SU-DHL-6 (cell line): ENCODE measurements around the gene ADAMTS19.

Source experiments
- H2AFZ ChIP-seq: fragments of 200-600 bp; sonication (generic); 2 replicates; pipeline ENCODE4 v1.6.1; 2014; ENCODE audit warnings: low read depth, mild to moderate bottlenecking, moderate library complexity, mixed read lengths, antibody characterized with exemption, low read length; ENCODE audit not compliant: severe bottlenecking
- H3F3A ChIP-seq: fragments of 200-600 bp; shearing (Covaris generic); 2 replicates; pipeline ENCODE4 v1.6.0; 2016; ENCODE audit warnings: antibody characterized with exemption, mild to moderate bottlenecking; ENCODE audit not compliant: insufficient read depth
- H3K27ac ChIP-seq: fragments of 200-600 bp; sonication (generic); 2 replicates; pipeline ENCODE4 v1.5.1; 2016; ENCODE audit warnings: low read depth, mild to moderate bottlenecking, low read length, moderate library complexity, mixed read lengths
- H3K27me3 ChIP-seq: fragments of 200-600 bp; sonication (generic), shearing (Covaris generic); 2 replicates; pipeline ENCODE4 v1.6.0; 2014; ENCODE audit warnings: mild to moderate bottlenecking, low read length
- H3K36me3 ChIP-seq: fragments of 200-600 bp; sonication (generic); 2 replicates; pipeline ENCODE4 v1.6.1; 2014; ENCODE audit warnings: mild to moderate bottlenecking, low read length, mixed read lengths
- H3K4me2 ChIP-seq: fragments of 300-600, 200-600 bp; shearing (Covaris generic), sonication (generic); 2 replicates; pipeline ENCODE4 v1.6.0; 2014; ENCODE audit warnings: low read length, low read depth, mild to moderate bottlenecking; ENCODE audit not compliant: poor library complexity, severe bottlenecking
- H3K4me3 ChIP-seq: fragments of 200-600 bp; sonication (generic); 2 replicates; pipeline ENCODE4 v1.5.1; 2014; ENCODE audit warnings: antibody characterized with exemption, low read length, mild to moderate bottlenecking, mixed read lengths; ENCODE audit not compliant: insufficient read depth, poor library complexity, severe bottlenecking
- H3K79me2 ChIP-seq: fragments of 200-600 bp; sonication (generic); 2 replicates; pipeline ENCODE4 v1.6.1; 2014; ENCODE audit warnings: mild to moderate bottlenecking, low read length, moderate library complexity; ENCODE audit not compliant: insufficient read depth
- H3K9ac ChIP-seq: fragments of 200-600 bp; sonication (generic); 2 replicates; pipeline ENCODE4 v1.7.0; 2014; ENCODE audit warnings: mild to moderate bottlenecking, low read length
- H3K9me2 ChIP-seq: fragments of 200-600 bp; sonication (generic); replicated peaks from 2 replicates; pipeline ENCODE4 v1.6.1; 2014; ENCODE audit warnings: low read length; ENCODE audit not compliant: insufficient read depth
- H3K9me3 ChIP-seq: fragments of 200-600 bp; sonication (generic); 2 replicates; pipeline ENCODE4 v1.6.1; 2014; ENCODE audit warnings: low read length, mixed read lengths; ENCODE audit not compliant: insufficient read depth
- H4K20me1 ChIP-seq: fragments of 200-600 bp; sonication (generic); 2 replicates; pipeline ENCODE4 v1.6.1; 2014; ENCODE audit warnings: low read depth, mild to moderate bottlenecking, antibody characterized with exemption, low read length, moderate library complexity, mixed read lengths
- CTCF ChIP-seq: fragments of 200-600 bp; sonication (generic); IDR thresholded peaks from one replicate; pipeline ENCODE4 v1.5.1; 2017; ENCODE audit warnings: antibody characterized with exemption, mild to moderate bottlenecking, low read length, moderate library complexity; ENCODE audit not compliant: insufficient read depth, poor library complexity, severe bottlenecking
- EZH2phosphoT487 ChIP-seq: fragments of 200-600 bp; sonication (generic), shearing (Covaris generic); conservative IDR thresholded peaks from 2 replicates; pipeline ENCODE4 v1.6.1; 2018; ENCODE audit warnings: mild to moderate bottlenecking, antibody characterized with exemption, low read length, moderate library complexity, mixed read lengths

Gene ADAMTS19

GRCh38 chr5:129413570-129413969, 46.5 kb upstream of the ADAMTS19 start:
- no peaks in the 10 kb centered on the region for H3K79me2 ChIP-seq

DNA sequence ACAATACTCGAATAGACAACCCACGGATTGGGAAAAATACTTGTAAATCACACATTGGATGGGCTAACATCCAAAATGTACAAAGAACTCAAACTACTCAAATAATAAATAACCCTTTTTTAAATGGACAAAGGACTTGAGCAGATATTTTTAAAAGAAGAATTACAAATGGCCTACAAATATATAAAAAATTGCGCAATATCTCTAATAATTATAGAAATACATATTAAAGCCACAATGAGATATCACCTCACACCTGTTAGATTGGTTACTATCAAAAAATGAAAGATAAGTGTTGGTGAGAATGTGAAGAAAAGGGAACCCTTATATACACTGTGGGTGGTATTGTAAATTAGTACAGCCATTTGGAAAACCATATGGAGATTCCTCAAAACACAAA, 40.8 kb upstream of the ADAMTS19 start:
- Histone ChIP-seq H3K9me2 (no peaks in the 10 kb centered on the region), H3F3A (no peaks in the 10 kb centered on the region), H3K4me3 (no peak overlapping the region), H4K20me1 (no peaks in the 10 kb centered on the region), H3K27me3 (no peaks in the 10 kb centered on the region), H3K4me2 (no peak overlapping the region), H3K27ac (no peak overlapping the region), H3K9me3 (no peaks in the 10 kb centered on the region), H3K36me3 (no peaks in the 10 kb centered on the region), H2AFZ (no peak overlapping the region), H3K9ac (no peak overlapping the region), H3K79me2 (no peaks in the 10 kb centered on the region)
- TF ChIP-seq EZH2phosphoT487 (no peak), CTCF (no peak)

More at GRCh38 chr5:129413570-129413969, 46.5 kb upstream of the ADAMTS19 start:
- Histone ChIP-seq H4K20me1 (no peaks in the 10 kb centered on the region), H3K9me2 (no peaks in the 10 kb centered on the region), H3K9me3 (no peaks in the 10 kb centered on the region), H3K9ac (no peak overlapping the region), H3K27ac (no peak overlapping the region), H3K4me3 (no peak overlapping the region), H3K27me3 (no peaks in the 10 kb centered on the region), H3F3A (no peaks in the 10 kb centered on the region), H3K4me2 (no peak overlapping the region), H2AFZ (no peak overlapping the region), H3K36me3 (no peaks in the 10 kb centered on the region; the same call in 1 of the 2 replicates)
- no peak for TF ChIP-seq CTCF
- no peak for TF ChIP-seq EZH2phosphoT487

GRCh38 chr5:129425031-129425430, 35.1 kb upstream of the ADAMTS19 start:
- TF ChIP-seq CTCF = no peak
- no peak overlapping the region for H3K27ac ChIP-seq
- H3F3A ChIP-seq = no peaks in the 10 kb centered on the region

More at GRCh38 chr5:129425031-129425430, 35.1 kb upstream of the ADAMTS19 start:
- Histone ChIP-seq H3K27me3 (no peaks in the 10 kb centered on the region), H3K4me2 (no peak overlapping the region), H3K9me3 (no peaks in the 10 kb centered on the region), H3K36me3 (no peaks in the 10 kb centered on the region), H3K9ac (no peak overlapping the region), H3K4me3 (no peak overlapping the region), H3K9me2 (no peaks in the 10 kb centered on the region), H3K79me2 (no peaks in the 10 kb centered on the region), H2AFZ (no peak overlapping the region), H4K20me1 (no peaks in the 10 kb centered on the region)
